Measurements from ENCODE around the gene PPME1.

PPME1 gene

DNA sequence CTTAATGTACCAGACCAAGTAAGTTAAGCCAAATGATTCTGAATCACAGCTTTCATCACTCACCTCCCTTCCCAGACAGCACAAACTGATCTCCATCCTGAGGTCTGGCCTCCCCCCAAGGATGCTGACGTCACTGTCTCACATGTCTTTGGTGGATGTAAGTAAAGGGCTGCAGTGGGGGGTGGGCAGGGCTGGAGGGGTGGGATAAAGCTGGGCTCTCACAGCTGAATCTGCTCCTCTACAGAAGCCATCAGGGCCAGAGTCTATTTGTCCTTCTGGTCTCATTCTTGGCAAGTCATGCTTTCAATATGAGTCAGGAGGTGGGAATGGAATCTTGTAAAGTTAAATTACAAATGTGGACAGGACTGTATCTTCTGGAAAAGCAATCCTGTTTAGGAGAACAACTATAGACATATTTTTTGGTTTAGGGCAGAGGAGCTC is 107.7 kb downstream of the PPME1 start:
- no peak overlapping the region for H3K4me3 ChIP-seq (ENCODE audit: low read depth, low read length)

DNA sequence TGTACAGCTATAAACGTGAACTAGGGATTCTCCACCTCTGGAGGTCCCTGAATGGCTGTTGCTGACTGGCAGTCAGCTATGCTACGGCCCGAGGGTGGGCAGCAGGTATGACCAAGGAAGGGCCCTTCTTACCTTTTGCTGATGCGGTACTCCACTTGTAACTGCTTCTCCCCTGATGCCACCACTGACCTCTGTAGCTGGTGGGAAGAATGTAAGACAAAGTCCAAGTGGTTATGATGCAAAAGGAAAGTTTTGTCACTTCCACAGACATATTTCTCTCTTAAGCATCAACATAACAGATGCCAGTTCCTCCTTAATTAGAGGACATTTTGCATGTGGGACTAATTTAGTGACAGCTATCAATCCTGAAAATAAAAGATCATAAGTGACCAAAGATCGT is 108.2 kb downstream of the PPME1 start:
- no peak overlapping the region for H3K4me3 ChIP-seq (ENCODE audit: low read depth, low read length)

DNA sequence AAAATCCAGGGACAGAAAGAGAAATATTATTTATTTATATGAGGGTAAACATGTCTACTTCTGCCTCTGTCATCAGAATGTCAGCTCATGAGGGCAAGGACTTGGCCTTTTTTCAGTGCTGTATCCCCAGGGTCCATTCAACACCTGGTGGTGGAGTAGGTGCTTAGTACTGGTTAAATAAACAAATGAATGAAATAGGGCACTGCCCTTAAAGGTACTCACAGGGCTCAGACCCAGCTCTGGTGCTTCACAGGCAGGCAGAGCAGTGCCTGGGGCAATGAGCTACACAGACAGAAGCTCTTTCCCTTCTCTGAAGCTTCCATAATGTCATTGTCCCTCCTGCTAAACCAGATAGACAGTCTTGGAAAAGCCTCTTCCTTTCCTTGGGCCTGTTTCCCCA is 109.4 kb downstream of the PPME1 start:
- H3K4me3 ChIP-seq (ENCODE audit: low read depth, low read length): no peak overlapping the region

DNA sequence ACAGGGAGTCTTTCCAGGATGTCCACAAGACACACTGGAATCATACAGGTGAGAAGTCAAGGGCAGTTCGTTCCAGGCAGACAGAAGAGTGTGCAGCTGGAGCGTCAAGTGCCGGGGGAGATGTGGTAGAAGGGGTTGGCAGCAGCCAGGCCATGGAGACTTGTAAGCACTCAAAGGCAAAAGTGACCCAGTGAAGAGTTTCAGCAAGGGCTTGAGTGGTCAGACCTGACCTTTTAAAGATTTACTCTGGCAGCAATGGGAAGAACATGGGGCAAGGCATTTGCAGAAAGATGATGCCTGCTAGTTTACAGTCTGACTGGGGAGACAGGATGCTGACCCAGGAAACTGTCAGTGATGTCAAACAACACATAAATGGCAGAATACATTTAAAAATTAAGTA is 111.3 kb downstream of the PPME1 start:
- no peak overlapping the region for H3K4me3 ChIP-seq (ENCODE audit: low read depth, low read length)

- no peak overlapping the region for H3K4me3 ChIP-seq (ENCODE audit: low read depth, low read length)
Measured at GRCh38 chr11:74282914-74283371, 111.9 kb downstream of the PPME1 start.

DNA sequence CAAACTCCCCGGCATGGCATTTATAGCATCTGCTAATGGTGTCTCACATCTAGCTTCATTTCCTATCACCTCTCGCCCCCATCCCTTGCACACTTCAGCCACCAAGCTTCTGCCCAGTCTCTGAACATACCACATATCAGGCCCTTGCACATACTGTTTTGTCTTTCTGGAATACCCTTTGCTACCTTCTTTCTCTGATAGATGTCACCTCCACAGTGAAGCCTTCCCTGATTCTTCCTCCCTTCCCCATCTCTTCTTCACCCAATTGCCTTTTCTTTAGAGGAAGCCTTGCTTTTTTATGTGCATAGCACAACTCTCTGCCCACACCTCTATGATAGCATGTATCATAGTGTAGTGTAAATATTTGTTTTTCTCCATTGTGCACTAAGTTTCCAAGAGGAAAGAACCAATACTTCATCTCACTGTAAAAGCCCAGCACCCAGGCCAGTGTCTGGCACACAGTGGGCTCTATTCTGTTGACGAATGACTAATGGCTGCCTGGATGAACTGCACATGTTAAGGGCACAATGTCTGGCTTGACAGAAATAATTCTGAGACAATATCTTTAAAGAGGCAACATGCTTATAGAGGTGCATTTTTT is 112.6 kb downstream of the PPME1 start:
- no peak overlapping the region for H3K4me3 ChIP-seq (ENCODE audit: low read depth, low read length)

GRCh38 chr11:74284466-74284865 is 113.4 kb downstream of the PPME1 start:
- no peak overlapping the region for H3K4me3 ChIP-seq (ENCODE audit: low read depth, low read length)

- no peak overlapping the region for H3K4me3 ChIP-seq (ENCODE audit: low read depth, low read length)
Measured at GRCh38 chr11:74288161-74288560, 117.1 kb downstream of the PPME1 start.

- H3K4me3 ChIP-seq (ENCODE audit: low read depth, low read length): no peak overlapping the region
Measured at GRCh38 chr11:74288911-74289310, 117.8 kb downstream of the PPME1 start.

GRCh38 chr11:74297484-74297883 is 126.4 kb downstream of the PPME1 start:
- H3K4me3 ChIP-seq (ENCODE audit: low read depth, low read length): no peak overlapping the region

DNA sequence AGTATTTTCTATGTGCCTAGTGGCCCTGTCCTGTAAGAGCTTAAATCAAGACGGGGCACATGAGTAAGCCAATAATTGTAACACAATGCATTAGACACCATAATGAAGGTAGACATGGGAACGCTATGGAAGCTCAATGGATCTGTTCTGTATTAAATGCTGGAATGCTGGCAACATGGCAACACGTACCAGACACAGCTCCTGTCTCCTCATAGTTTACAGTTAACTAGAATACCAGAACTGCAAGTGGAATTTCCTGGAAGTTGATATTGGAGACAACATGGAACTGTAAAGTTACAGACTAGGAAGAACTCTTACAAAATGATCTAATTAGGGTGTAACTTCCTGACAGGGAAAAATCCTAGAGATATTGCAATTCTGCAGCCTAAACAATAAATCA is 127.9 kb downstream of the PPME1 start:
- H3K4me3 ChIP-seq (ENCODE audit: low read depth, low read length): no peak overlapping the region
